Neuronal stem cell (in vitro differentiated cells): ENCODE data around the gene USP38.

Experiments
- DNase-seq: peaks from one replicate; pipeline ENCODE4 v3.0.0-alpha.2; 2013; ENCODE audit warnings: low spot score
- H2AFZ ChIP-seq: one replicate; pipeline ENCODE4 v1.6.1; 2013; ENCODE audit warnings: mild to moderate bottlenecking, low read length, inconsistent platforms
- H2AK5ac ChIP-seq: 2 replicates; pipeline ENCODE4 v1.6.1; 2013; ENCODE audit warnings: low read depth, mild to moderate bottlenecking, inconsistent platforms, low read length, moderate library complexity, mixed read lengths
- H2BK120ac ChIP-seq: 2 replicates; pipeline ENCODE4 v1.6.1; 2013; ENCODE audit warnings: low read depth, mild to moderate bottlenecking, inconsistent platforms, low read length, moderate library complexity, mixed read lengths
- H2BK12ac ChIP-seq: one replicate; pipeline ENCODE4 v1.6.1; 2013; ENCODE audit warnings: low read length, inconsistent platforms
- H2BK15ac ChIP-seq: 2 replicates; pipeline ENCODE4 v1.6.1; 2013; ENCODE audit warnings: mild to moderate bottlenecking, low read length, inconsistent platforms, mixed read lengths
- H2BK5ac ChIP-seq: one replicate; pipeline ENCODE4 v1.6.1; 2013; ENCODE audit warnings: inconsistent platforms, mild to moderate bottlenecking, low read length, moderate library complexity
- H3K14ac ChIP-seq: one replicate; pipeline ENCODE4 v1.6.1; 2013; ENCODE audit warnings: low read length, inconsistent platforms
- H3K18ac ChIP-seq: 2 replicates; pipeline ENCODE4 v1.6.1; 2013; ENCODE audit warnings: low read length, inconsistent platforms
- H3K23ac ChIP-seq: 2 replicates; pipeline ENCODE4 v1.6.1; 2013; ENCODE audit warnings: low read depth, mild to moderate bottlenecking, mixed read lengths, low read length, inconsistent platforms; ENCODE audit not compliant: poor library complexity
- H3K27ac ChIP-seq: replicated peaks from 3 replicates; pipeline ENCODE4 v1.5.1; 2013; ENCODE audit warnings: low read length, inconsistent platforms
- H3K27me3 ChIP-seq, 3 experiments: 2 replicates each; pipeline ENCODE4 v1.6.1; 2013; ENCODE audit warnings: low read length in 3 of 3, mild to moderate bottlenecking in 2 of 3, inconsistent platforms in 1 of 3, low read depth in 1 of 3, mixed read lengths in 1 of 3, moderate library complexity in 1 of 3; ENCODE audit not compliant: control insufficient read depth in 3 of 3, insufficient read depth in 3 of 3
- H3K36me3 ChIP-seq, 2 donors: replicated peaks in 1 of 2; 2 replicates each; pipeline ENCODE4 v1.6.1; 2013; ENCODE audit warnings: low read length in 2 of 2; ENCODE audit not compliant: control insufficient read depth in 2 of 2, insufficient read depth in 2 of 2
- H3K4ac ChIP-seq: 2 replicates; pipeline ENCODE4 v1.6.1; 2013; ENCODE audit warnings: inconsistent platforms, mild to moderate bottlenecking, low read length, moderate library complexity
- H3K4me1 ChIP-seq, 2 donors: 1 replicate in 1 of 2; 2 replicates in 1 of 2; pipeline ENCODE4 v1.6.1; 2013; ENCODE audit warnings: low read length in 2 of 2, low read depth in 1 of 2; ENCODE audit not compliant: control insufficient read depth in 2 of 2, insufficient read depth in 1 of 2
- H3K4me2 ChIP-seq: one replicate; pipeline ENCODE4 v1.6.1; 2013; ENCODE audit warnings: mild to moderate bottlenecking, low read length, inconsistent platforms; ENCODE audit not compliant: insufficient read depth, poor library complexity, severe bottlenecking
- H3K4me3 ChIP-seq, 2 donors: 2 replicates each; pipeline ENCODE4 v1.5.1; 2013; ENCODE audit warnings: low read length in 2 of 2, mild to moderate bottlenecking in 2 of 2, inconsistent platforms in 1 of 2, moderate library complexity in 1 of 2
- H3K79me1 ChIP-seq: one replicate; pipeline ENCODE4 v1.6.1; 2013; ENCODE audit warnings: low read depth, mild to moderate bottlenecking, inconsistent platforms, low read length, moderate library complexity
- H3K9ac ChIP-seq: one replicate; pipeline ENCODE4 v1.6.1; 2013; ENCODE audit warnings: mild to moderate bottlenecking, low read depth, low read length, inconsistent platforms; ENCODE audit not compliant: poor library complexity
- H3K9me3 ChIP-seq, 2 donors: replicated peaks in 1 of 2; 2 replicates each; pipeline versions ENCODE3 to v1.6.1; 2013; ENCODE audit warnings: low read length in 2 of 2, mild to moderate bottlenecking in 2 of 2, inconsistent platforms in 1 of 2, low read depth in 1 of 2, mixed read lengths in 1 of 2, moderate library complexity in 1 of 2; ENCODE audit not compliant: control insufficient read depth in 2 of 2, insufficient read depth in 1 of 2
- H4K8ac ChIP-seq: one replicate; pipeline ENCODE4 v1.6.1; 2013; ENCODE audit warnings: low read depth, mild to moderate bottlenecking, inconsistent platforms, low read length, moderate library complexity
- H4K91ac ChIP-seq: one replicate; pipeline ENCODE4 v1.6.1; 2013; ENCODE audit warnings: low read length, low read depth, mild to moderate bottlenecking, inconsistent platforms; ENCODE audit not compliant: poor library complexity
- WGBS, 2 donors: extraction: QIAGEN DNeasy Blood & Tissue Kit; methylation state at CpG; one replicate each; pipeline ENCODE4 v1.1.7; 2013; ENCODE audit warnings: missing lambda C conversion rate in 2 of 2, mixed read lengths in 1 of 2; ENCODE audit not compliant: insufficient read length in 2 of 2, insufficient replicate concordance in 1 of 2; ENCODE audit errors: extremely low coverage in 2 of 2; 5-methylcytosine and 5-hydroxymethylcytosine counted together

The USP38 gene

DNA sequence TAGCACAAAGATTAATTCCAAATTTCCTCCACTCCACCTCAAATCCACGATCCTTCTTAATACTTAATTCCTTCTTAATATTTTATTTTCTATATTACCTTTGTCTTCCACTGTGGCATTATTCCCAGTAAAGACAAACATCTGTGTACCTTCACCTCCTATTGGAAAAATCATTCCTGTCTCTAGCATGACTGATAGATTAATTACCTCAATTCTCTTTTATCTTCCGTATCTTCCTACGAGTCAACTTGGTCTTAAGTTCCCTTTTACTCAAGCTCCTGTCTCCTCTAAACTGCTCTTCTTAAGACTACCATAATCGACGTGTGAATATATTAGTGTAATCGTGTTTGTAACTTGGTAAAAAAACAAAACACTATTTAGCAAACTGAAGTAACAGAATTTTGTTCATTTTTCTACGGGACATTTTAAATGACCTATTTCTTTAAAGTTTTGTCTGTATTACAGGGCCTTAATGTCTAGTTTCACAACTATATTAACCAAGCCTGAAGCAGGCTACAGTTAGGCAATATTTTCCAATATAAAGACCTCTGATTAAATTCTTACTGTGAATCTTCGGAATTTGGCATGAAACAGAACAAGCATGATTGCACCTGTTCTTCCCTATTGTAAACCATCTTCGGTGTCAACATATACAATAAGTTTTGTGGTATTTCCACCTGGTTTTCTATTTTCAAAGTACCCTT lies 1.1 kb upstream of the USP38 start:
- Histone ChIP-seq H3K9me3 (no peaks in the 10 kb centered on the region), H3K4me1 (peaks cover 4 to 14% of the 10 kb centered on the region in 2 donors), H3K23ac (no peak overlapping the region), H2AFZ (peak overlapping the region; percentile 93), H3K18ac (no peak overlapping the region), H2BK5ac (no peak overlapping the region), H3K27me3 (no peaks in the 10 kb centered on the region), H3K4ac (no peak overlapping the region), H2AK5ac (no peak overlapping the region), H4K91ac (no peak overlapping the region), H4K8ac (no peak overlapping the region), H3K9ac (no peak overlapping the region), H2BK12ac (no peak overlapping the region), H3K79me1 (peaks cover 5% of the 10 kb centered on the region), H2BK15ac (no peak overlapping the region), H3K36me3 (peaks cover 0 to 11% of the 10 kb centered on the region in 2 donors), H3K14ac (no peak overlapping the region), H3K4me2 (no peak overlapping the region), H3K4me3 (peak overlapping the region; percentile 72 to 96), H3K27ac (no peak overlapping the region), H2BK120ac (no peak overlapping the region)
- 100% methylated on average over 1 of the region's 9 CpGs for WGBS, 2 donors
- no peak for DNase-seq

DNA sequence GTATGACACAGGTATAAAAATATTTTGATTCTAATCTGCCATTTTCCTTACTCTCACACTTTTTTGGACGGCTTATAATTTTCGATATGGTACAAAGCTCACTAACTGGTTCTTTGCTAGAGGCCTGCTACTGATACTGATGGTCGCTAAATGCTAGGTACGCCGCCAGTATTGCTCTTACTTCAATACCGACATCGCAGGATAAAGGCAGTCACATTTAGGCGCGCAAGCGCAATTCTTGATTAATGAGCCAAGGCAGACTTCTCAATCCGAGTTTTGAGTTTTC lies 557 bp upstream of the USP38 start:
- Histone ChIP-seq H2AFZ (peak overlapping the region; percentile 93), H2BK12ac (no peak overlapping the region), H2AK5ac (no peak overlapping the region), H2BK5ac (no peak overlapping the region), H3K4me3 (peak overlapping the region; percentile 72 to 96), H3K27ac (peak overlapping the region; percentile 96), H3K14ac (no peak overlapping the region), H2BK15ac (no peak overlapping the region), H3K18ac (no peak overlapping the region), H3K4me1 (peaks cover 4 to 14% of the 10 kb centered on the region in 2 donors), H4K91ac (no peak overlapping the region), H3K23ac (no peak overlapping the region), H3K9ac (no peak overlapping the region), H3K27me3 (no peaks in the 10 kb centered on the region), H2BK120ac (no peak overlapping the region), H3K4me2 (peak overlapping the region; percentile 49), H3K79me1 (peaks cover 5% of the 10 kb centered on the region), H3K36me3 (peaks cover 0 to 16% of the 10 kb centered on the region in 2 donors), H4K8ac (no peak overlapping the region), H3K9me3 (no peaks in the 10 kb centered on the region), H3K4ac (no peak overlapping the region)
- no peak for DNase-seq
- WGBS, 2 donors = no CpG with 5 or more reads among the region's 11 CpGs

DNA sequence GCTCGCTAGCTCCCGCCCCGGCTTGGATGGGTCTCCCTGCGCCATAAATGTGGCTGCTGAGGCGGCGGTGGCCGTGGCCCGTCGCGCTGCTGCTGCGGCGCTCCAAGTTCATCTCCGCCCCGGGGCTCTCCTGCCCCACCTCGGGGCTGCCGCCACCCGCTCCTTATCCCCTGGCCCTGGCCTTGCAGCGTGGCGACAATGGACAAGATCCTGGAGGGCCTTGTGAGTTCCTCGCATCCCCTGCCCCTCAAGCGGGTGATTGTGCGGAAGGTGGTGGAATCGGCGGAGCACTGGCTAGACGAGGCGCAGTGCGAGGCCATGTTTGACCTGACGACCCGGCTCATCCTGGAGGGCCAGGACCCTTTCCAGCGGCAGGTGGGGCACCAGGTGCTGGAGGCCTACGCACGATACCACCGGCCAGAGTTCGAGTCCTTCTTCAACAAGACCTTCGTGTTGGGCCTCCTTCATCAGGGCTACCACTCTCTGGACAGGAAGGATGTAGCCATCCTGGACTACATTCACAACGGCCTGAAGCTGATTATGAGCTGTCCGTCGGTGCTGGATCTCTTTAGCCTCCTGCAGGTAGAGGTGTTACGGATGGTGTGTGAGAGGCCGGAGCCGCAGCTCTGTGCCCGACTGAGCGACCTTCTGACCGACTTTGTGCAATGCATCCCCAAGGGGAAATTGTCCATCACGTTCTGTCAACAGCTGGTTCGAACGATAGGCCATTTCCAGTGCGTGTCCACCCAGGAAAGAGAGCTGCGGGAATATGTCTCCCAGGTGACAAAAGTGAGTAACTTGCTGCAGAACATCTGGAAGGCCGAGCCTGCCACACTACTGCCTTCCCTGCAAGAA lies 763 bp downstream of the USP38 start:
- Histone ChIP-seq H2BK120ac (no peak overlapping the region), H3K9me3 (no peaks in the 10 kb centered on the region), H2AFZ (peak overlapping the region; percentile 89), H2BK5ac (peak overlapping the region; percentile 94), H3K18ac (peak overlapping the region; percentile 90), H3K23ac (peak overlapping the region; percentile 91), H2BK15ac (no peak overlapping the region), H3K14ac (peak overlapping the region; percentile 67), H3K27me3 (no peaks in the 10 kb centered on the region), H3K4me1 (peaks cover 4 to 14% of the 10 kb centered on the region in 2 donors), H2AK5ac (peak overlapping the region; percentile 33), H3K27ac (peak overlapping the region; percentile 79), H3K4me2 (peak overlapping the region; percentile 89), H2BK12ac (no peak overlapping the region), H3K79me1 (peaks cover 5% of the 10 kb centered on the region), H3K9ac (peak overlapping the region; percentile 92), H4K8ac (no peak overlapping the region), H3K4ac (no peak overlapping the region), H3K36me3 (peaks cover 0 to 29% of the 10 kb centered on the region in 2 donors), H3K4me3 (peak overlapping the region; percentile 72 to 91), H4K91ac (no peak overlapping the region)
- peak; percentile 23 for DNase-seq
- no CpG with 5 or more reads among the region's 50 CpGs for WGBS, 2 donors

DNA sequence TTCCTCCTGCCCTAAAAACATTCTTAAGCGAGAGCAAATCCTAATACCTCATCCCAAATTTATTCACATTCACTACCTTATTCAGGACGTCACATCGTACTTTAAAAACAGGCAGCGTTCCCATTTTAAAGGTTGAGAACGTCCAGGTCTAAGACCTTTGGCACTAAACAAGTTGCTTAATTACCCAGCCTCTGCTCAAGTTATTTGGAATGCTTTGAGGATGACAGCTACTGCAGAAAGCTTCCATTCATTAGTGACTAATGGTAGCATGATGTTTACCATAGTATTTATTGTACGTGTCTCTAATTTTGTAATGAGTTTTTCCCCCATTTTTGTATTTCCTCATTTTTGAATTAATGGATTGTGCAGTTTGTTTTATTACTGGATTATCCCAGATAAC lies 1.5 kb downstream of the USP38 start:
- no peak overlapping the region for H4K91ac ChIP-seq

More for the DNA sequence above, 1.5 kb downstream of the USP38 start:
- no peak overlapping the region for H3K4ac ChIP-seq
- H2BK5ac ChIP-seq = no peak overlapping the region
- H3K36me3 ChIP-seq = peaks cover 0 to 36% of the 10 kb centered on the region in 2 donors
- peaks cover 5% of the 10 kb centered on the region for H3K79me1 ChIP-seq
- no peak overlapping the region for H2AK5ac ChIP-seq
- H3K18ac ChIP-seq = no peak overlapping the region
- no peak overlapping the region for H3K14ac ChIP-seq
- H3K27ac ChIP-seq = no peak overlapping the region
- DNase-seq = no peak
- peaks cover 4 to 14% of the 10 kb centered on the region in 2 donors for H3K4me1 ChIP-seq
- H2BK120ac ChIP-seq = no peak overlapping the region
- no peak overlapping the region for H3K9ac ChIP-seq
- no peaks in the 10 kb centered on the region for H3K9me3 ChIP-seq
- H3K4me3 ChIP-seq = peak overlapping the region; percentile 72 to 91
- no peak overlapping the region for H2AFZ ChIP-seq
- H3K27me3 ChIP-seq = no peaks in the 10 kb centered on the region
- H3K23ac ChIP-seq = no peak overlapping the region
- H3K4me2 ChIP-seq = peak overlapping the region; percentile 89
- no peak overlapping the region for H2BK12ac ChIP-seq
- no CpG with 5 or more reads among the region's 6 CpGs for WGBS, 2 donors
- no peak overlapping the region for H2BK15ac ChIP-seq
- H4K8ac ChIP-seq = no peak overlapping the region
